ENCODE data around the gene WNT5B.

WNT5B gene

GRCh38 chr12:1630133-1630826 lies 1.2 kb downstream of the WNT5B start:
- intact Hi-C loops (cut with micrococcal nuclease) = no loop called here
- Mint-ChIP-seq H3K4me3 (peak overlapping the region; percentile 65), H3K27me3 (peaks cover 32% of the 10 kb centered on the region), H3K27ac (no peak overlapping the region), H3K4me1 (ENCODE audit: low read depth) (peaks cover 81% of the 10 kb centered on the region), H3K36me3 (ENCODE audit: low read depth) (peaks cover 94% of the 10 kb centered on the region), H3K9me3 (no peaks in the 10 kb centered on the region)

- peaks cover 86% of the 10 kb centered on the region for H3K4me1 Mint-ChIP-seq (ENCODE audit: low read depth)
- H3K36me3 Mint-ChIP-seq (ENCODE audit: low read depth) = peaks cover 94% of the 10 kb centered on the region
- intact Hi-C loops (cut with micrococcal nuclease) = no loop called here
- H3K9me3 Mint-ChIP-seq = no peaks in the 10 kb centered on the region
- H3K27ac Mint-ChIP-seq = no peak overlapping the region
- H3K27me3 Mint-ChIP-seq = peaks cover 32% of the 10 kb centered on the region
- H3K4me3 Mint-ChIP-seq = peak overlapping the region; percentile 65
Measured at GRCh38 chr12:1630827-1631591, 2.0 kb downstream of the WNT5B start.

GRCh38 chr12:1632702-1633101 lies 3.7 kb downstream of the WNT5B start:
- Mint-ChIP-seq H3K27ac (no peak overlapping the region), H3K4me3 (no peak overlapping the region), H3K36me3 (ENCODE audit: low read depth) (peaks cover 94% of the 10 kb centered on the region), H3K27me3 (peaks cover 29% of the 10 kb centered on the region), H3K4me1 (ENCODE audit: low read depth) (peaks cover 81% of the 10 kb centered on the region), H3K9me3 (no peaks in the 10 kb centered on the region)
- intact Hi-C loops (cut with micrococcal nuclease) = no loop called here

- Mint-ChIP-seq H3K9me3 (no peaks in the 10 kb centered on the region), H3K4me1 (ENCODE audit: low read depth) (peaks cover 84% of the 10 kb centered on the region), H3K27ac (peak overlapping the region; percentile 27), H3K36me3 (ENCODE audit: low read depth) (peaks cover 94% of the 10 kb centered on the region), H3K27me3 (peaks cover 24% of the 10 kb centered on the region), H3K4me3 (no peak overlapping the region)
- intact Hi-C loops (cut with micrococcal nuclease) = no loop called here
Measured at GRCh38 chr12:1633459-1633858, 4.4 kb downstream of the WNT5B start.

- H3K27me3 Mint-ChIP-seq = peaks cover 18% of the 10 kb centered on the region
Measured at GRCh38 chr12:1634149-1634548, 5.1 kb downstream of the WNT5B start.

GRCh38 chr12:1634590-1635191 lies 5.7 kb downstream of the WNT5B start:
- Mint-ChIP-seq H3K4me1 (ENCODE audit: low read depth) (peaks cover 76% of the 10 kb centered on the region), H3K27me3 (peaks cover 15% of the 10 kb centered on the region), H3K9me3 (no peaks in the 10 kb centered on the region), H3K4me3 (peak overlapping the region; percentile 46), H3K27ac (peak overlapping the region; percentile 39), H3K36me3 (ENCODE audit: low read depth) (peaks cover 95% of the 10 kb centered on the region)
- intact Hi-C loops (cut with micrococcal nuclease) = no loop called here

More at GRCh38 chr12:1634149-1634548, 5.1 kb downstream of the WNT5B start:
- peaks cover 94% of the 10 kb centered on the region for H3K36me3 Mint-ChIP-seq (ENCODE audit: low read depth)
- intact Hi-C loops (cut with micrococcal nuclease) = no loop called here
- H3K4me1 Mint-ChIP-seq (ENCODE audit: low read depth) = peaks cover 81% of the 10 kb centered on the region
- peak overlapping the region; percentile 39 for H3K27ac Mint-ChIP-seq
- no peak overlapping the region for H3K4me3 Mint-ChIP-seq
- no peaks in the 10 kb centered on the region for H3K9me3 Mint-ChIP-seq

- no peak overlapping the region for H3K27ac Mint-ChIP-seq
- no peaks in the 10 kb centered on the region for H3K9me3 Mint-ChIP-seq
- H3K4me3 Mint-ChIP-seq = no peak overlapping the region
- intact Hi-C loops (cut with micrococcal nuclease) = no loop called here
- peaks cover 100% of the 10 kb centered on the region for H3K36me3 Mint-ChIP-seq (ENCODE audit: low read depth)
- peaks cover 70% of the 10 kb centered on the region for H3K4me1 Mint-ChIP-seq (ENCODE audit: low read depth)
- peaks cover 13% of the 10 kb centered on the region for H3K27me3 Mint-ChIP-seq
Measured at GRCh38 chr12:1635301-1636095, 6.5 kb downstream of the WNT5B start.

- Mint-ChIP-seq H3K9me3 (no peaks in the 10 kb centered on the region), H3K36me3 (ENCODE audit: low read depth) (peaks cover 100% of the 10 kb centered on the region)
Measured at GRCh38 chr12:1638203-1638602, 9.2 kb downstream of the WNT5B start.

GRCh38 chr12:1639538-1639937 lies 10.5 kb downstream of the WNT5B start:
- Mint-ChIP-seq H3K4me3 (no peak overlapping the region), H3K9me3 (no peaks in the 10 kb centered on the region), H3K4me1 (ENCODE audit: low read depth) (peaks cover 51% of the 10 kb centered on the region), H3K36me3 (ENCODE audit: low read depth) (peaks cover 100% of the 10 kb centered on the region), H3K27ac (no peak overlapping the region), H3K27me3 (no peaks in the 10 kb centered on the region)
- intact Hi-C loops (cut with micrococcal nuclease) = no loop called here

More at GRCh38 chr12:1638203-1638602, 9.2 kb downstream of the WNT5B start:
- Mint-ChIP-seq H3K27me3 (no peaks in the 10 kb centered on the region), H3K4me1 (ENCODE audit: low read depth) (peaks cover 54% of the 10 kb centered on the region), H3K4me3 (no peak overlapping the region), H3K27ac (peak overlapping the region; percentile 28)
- intact Hi-C loops (cut with micrococcal nuclease) = no loop called here

- intact Hi-C loops (cut with micrococcal nuclease) = no loop called here
- H3K4me3 Mint-ChIP-seq = no peak overlapping the region
Measured at GRCh38 chr12:1640328-1641234, 11.6 kb downstream of the WNT5B start.

GRCh38 chr12:1642513-1642912 lies 13.5 kb downstream of the WNT5B start:
- H3K4me3 Mint-ChIP-seq = no peak overlapping the region
- H3K9me3 Mint-ChIP-seq = no peaks in the 10 kb centered on the region
- H3K36me3 Mint-ChIP-seq (ENCODE audit: low read depth) = peaks cover 100% of the 10 kb centered on the region
- intact Hi-C loops (cut with micrococcal nuclease) = no loop called here
- peaks cover 62% of the 10 kb centered on the region for H3K4me1 Mint-ChIP-seq (ENCODE audit: low read depth)
- H3K27me3 Mint-ChIP-seq = no peaks in the 10 kb centered on the region
- H3K27ac Mint-ChIP-seq = no peak overlapping the region

More at GRCh38 chr12:1640328-1641234, 11.6 kb downstream of the WNT5B start:
- Mint-ChIP-seq H3K27ac (no peak overlapping the region), H3K9me3 (no peaks in the 10 kb centered on the region), H3K36me3 (ENCODE audit: low read depth) (peaks cover 100% of the 10 kb centered on the region), H3K27me3 (no peaks in the 10 kb centered on the region), H3K4me1 (ENCODE audit: low read depth) (peaks cover 51% of the 10 kb centered on the region)

- no peaks in the 10 kb centered on the region for H3K9me3 Mint-ChIP-seq
Measured at GRCh38 chr12:1643043-1643442, 14.0 kb downstream of the WNT5B start.

More at GRCh38 chr12:1643043-1643442, 14.0 kb downstream of the WNT5B start:
- H3K4me1 Mint-ChIP-seq (ENCODE audit: low read depth) = peaks cover 61% of the 10 kb centered on the region
- no peak overlapping the region for H3K4me3 Mint-ChIP-seq
- intact Hi-C loops (cut with micrococcal nuclease) = no loop called here
- H3K36me3 Mint-ChIP-seq (ENCODE audit: low read depth) = peaks cover 100% of the 10 kb centered on the region
- H3K27me3 Mint-ChIP-seq = no peaks in the 10 kb centered on the region
- no peak overlapping the region for H3K27ac Mint-ChIP-seq

All from dendritic cell treated with granulocyte-macrophage colony-stimulating factor and Interleukin-4, amounts not matched to agents 40 ng/mL and 50 ng/mL, for 4 days (primary cell).